Neural progenitor cell (in vitro differentiated cells): ENCODE results near the gene CHRNA1. TPM values are rescaled to one million over a fixed set of nuclear protein-coding genes. Genes with fewer than 3 reads are reported as not detected.

Experiments used
- DNase-seq: peaks from one replicate; pipeline ENCODE4 v3.0.0-alpha.2; 2016; ENCODE audit warnings: low spot score
- H2AFZ ChIP-seq: fragments of 200-600 bp; sonication (generic); replicated peaks from 2 replicates; pipeline ENCODE4 v1.6.1; 2016; ENCODE audit warnings: antibody characterized with exemption
- H3F3A ChIP-seq: fragments of 200-600 bp; sonication (generic); 2 replicates; pipeline ENCODE4 v1.6.1; 2016; ENCODE audit warnings: antibody characterized with exemption, low read depth
- H3K27ac ChIP-seq: fragments of 200-600 bp; sonication (generic); 2 replicates; pipeline ENCODE4 v1.5.1; 2016; ENCODE audit warnings: mild to moderate bottlenecking
- H3K27me3 ChIP-seq: fragments of 200-600 bp; sonication (generic); 2 replicates; pipeline ENCODE4 v1.6.1; 2016; ENCODE audit warnings: mild to moderate bottlenecking, moderate library complexity
- H3K36me3 ChIP-seq: fragments of 200-600 bp; sonication (generic); 2 replicates; pipeline ENCODE4 v1.5.1; 2016
- H3K4me1 ChIP-seq: fragments of 200-600 bp; sonication (generic); 2 replicates; pipeline ENCODE4 v1.6.1; 2016; ENCODE audit warnings: mixed run types
- H3K4me2 ChIP-seq: fragments of 200-600 bp; sonication (generic); 2 replicates; pipeline ENCODE4 v1.6.1; 2016
- H3K4me3 ChIP-seq: fragments of 200-600 bp; sonication (generic); 2 replicates; pipeline ENCODE4 v1.5.1; 2016
- H3K79me2 ChIP-seq: fragments of 200-600 bp; sonication (generic); 2 replicates; pipeline ENCODE4 v1.6.1; 2016; ENCODE audit warnings: low read depth
- H3K9ac ChIP-seq: fragments of 200-600 bp; sonication (generic); 2 replicates; pipeline ENCODE4 v1.6.1; 2016
- H3K9me3 ChIP-seq: fragments of 200-600 bp; sonication (generic); 2 replicates; pipeline ENCODE4 v1.5.1; 2016; ENCODE audit warnings: low read depth
- H4K20me1 ChIP-seq: fragments of 200-600 bp; sonication (generic); 2 replicates; pipeline ENCODE4 v1.6.1; 2016; ENCODE audit warnings: low read depth
- H3K27ac Mint-ChIP-seq: 3 replicates; pipeline ENCODE4 v1.8.0; 2021; ENCODE audit warnings: mixed read lengths
- H3K27me3 Mint-ChIP-seq: 2 replicates; pipeline ENCODE4 v1.8.0; 2022; ENCODE audit warnings: low read depth, mild to moderate bottlenecking, inconsistent platforms, moderate library complexity, mixed read lengths; ENCODE audit not compliant: insufficient read depth
- H3K36me3 Mint-ChIP-seq: 3 replicates; pipeline ENCODE4 v1.8.0; 2021; ENCODE audit warnings: mixed read lengths
- H3K4me1 Mint-ChIP-seq: 3 replicates; pipeline ENCODE4 v1.8.0; 2021; ENCODE audit warnings: mixed read lengths
- H3K4me3 Mint-ChIP-seq: 3 replicates; pipeline ENCODE4 v1.8.0; 2021; ENCODE audit warnings: mild to moderate bottlenecking, moderate library complexity, mixed read lengths
- H3K9me3 Mint-ChIP-seq: 3 replicates; pipeline ENCODE4 v1.8.0; 2020; ENCODE audit warnings: mixed read lengths
- EZH2 ChIP-seq: fragments of 200-600 bp; sonication (generic); IDR thresholded peaks from 2 replicates; pipeline ENCODE4 v1.6.1; 2017; ENCODE audit warnings: antibody characterized with exemption, mild to moderate bottlenecking, moderate library complexity
- EZH2phosphoT487 ChIP-seq: fragments of 200-600 bp; sonication (generic); IDR thresholded peaks from 2 replicates; pipeline ENCODE4 v1.6.1; 2017; ENCODE audit warnings: antibody characterized with exemption
- total RNA-seq: library from RNA; depleted of rRNA; stranded (reverse); fragments of >200 nt; gene quantifications from 2 replicates; pipeline ENCODE4 v1.2.3, GENCODE V29; 2015; ENCODE audit warnings: low replicate concordance
- TF ChIP-seq, protein P1 (sequence below): fragments of 200-600 bp; sonication (generic); IDR thresholded peaks from 2 replicates; pipeline ENCODE4 v1.5.1; 2017; ENCODE audit warnings: antibody characterized with exemption, mild to moderate bottlenecking

The CHRNA1 gene
- total RNA-seq, 1 donor from 2014 or later: 0.11 TPM

DNA sequence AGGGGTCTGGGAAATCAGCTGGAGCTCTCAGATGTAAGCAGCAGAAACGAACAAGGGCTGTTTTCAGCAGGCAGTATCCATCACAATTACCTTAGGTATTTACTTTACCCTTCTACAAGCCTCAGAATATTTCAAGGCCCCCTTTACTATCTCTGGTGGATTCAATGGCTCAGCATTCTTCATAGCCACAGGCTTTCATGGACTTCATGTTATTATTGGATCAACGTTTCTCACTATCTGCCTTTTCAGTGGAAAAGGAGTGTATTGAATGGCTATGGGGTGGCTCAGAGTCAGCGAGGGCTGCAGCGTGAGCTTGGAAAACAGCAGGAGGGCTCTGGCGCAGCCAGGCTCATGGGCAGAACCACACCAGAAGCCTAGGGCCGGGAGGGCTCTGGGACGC lies 16.6 kb upstream of the CHRNA1 start:
- Histone ChIP-seq H3K27me3 (no peaks in the 10 kb centered on the region), H3K79me2 (no peaks in the 10 kb centered on the region), H3K27ac (no peak overlapping the region), H3K9ac (no peak overlapping the region), H3K4me2 (no peak overlapping the region), H4K20me1 (no peaks in the 10 kb centered on the region), H2AFZ (no peak overlapping the region), H3K4me3 (no peak overlapping the region), H3K36me3 (no peaks in the 10 kb centered on the region), H3K9me3 (no peaks in the 10 kb centered on the region), H3F3A (peaks cover 12% of the 10 kb centered on the region), H3K4me1 (peaks cover 37% of the 10 kb centered on the region)
- H3K4me3 Mint-ChIP-seq: no peak overlapping the region
- peaks cover 5% of the 10 kb centered on the region for H3K27me3 Mint-ChIP-seq
- peaks cover 47% of the 10 kb centered on the region for H3K4me1 Mint-ChIP-seq
- DNase-seq: no peak
- H3K9me3 Mint-ChIP-seq: peaks cover 2% of the 10 kb centered on the region
- H3K36me3 Mint-ChIP-seq: no peaks in the 10 kb centered on the region
- TF ChIP-seq, protein P1, sequence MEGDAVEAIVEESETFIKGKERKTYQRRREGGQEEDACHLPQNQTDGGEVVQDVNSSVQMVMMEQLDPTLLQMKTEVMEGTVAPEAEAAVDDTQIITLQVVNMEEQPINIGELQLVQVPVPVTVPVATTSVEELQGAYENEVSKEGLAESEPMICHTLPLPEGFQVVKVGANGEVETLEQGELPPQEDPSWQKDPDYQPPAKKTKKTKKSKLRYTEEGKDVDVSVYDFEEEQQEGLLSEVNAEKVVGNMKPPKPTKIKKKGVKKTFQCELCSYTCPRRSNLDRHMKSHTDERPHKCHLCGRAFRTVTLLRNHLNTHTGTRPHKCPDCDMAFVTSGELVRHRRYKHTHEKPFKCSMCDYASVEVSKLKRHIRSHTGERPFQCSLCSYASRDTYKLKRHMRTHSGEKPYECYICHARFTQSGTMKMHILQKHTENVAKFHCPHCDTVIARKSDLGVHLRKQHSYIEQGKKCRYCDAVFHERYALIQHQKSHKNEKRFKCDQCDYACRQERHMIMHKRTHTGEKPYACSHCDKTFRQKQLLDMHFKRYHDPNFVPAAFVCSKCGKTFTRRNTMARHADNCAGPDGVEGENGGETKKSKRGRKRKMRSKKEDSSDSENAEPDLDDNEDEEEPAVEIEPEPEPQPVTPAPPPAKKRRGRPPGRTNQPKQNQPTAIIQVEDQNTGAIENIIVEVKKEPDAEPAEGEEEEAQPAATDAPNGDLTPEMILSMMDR: no peak
- peak overlapping the region; percentile 25 for H3K27ac Mint-ChIP-seq

DNA sequence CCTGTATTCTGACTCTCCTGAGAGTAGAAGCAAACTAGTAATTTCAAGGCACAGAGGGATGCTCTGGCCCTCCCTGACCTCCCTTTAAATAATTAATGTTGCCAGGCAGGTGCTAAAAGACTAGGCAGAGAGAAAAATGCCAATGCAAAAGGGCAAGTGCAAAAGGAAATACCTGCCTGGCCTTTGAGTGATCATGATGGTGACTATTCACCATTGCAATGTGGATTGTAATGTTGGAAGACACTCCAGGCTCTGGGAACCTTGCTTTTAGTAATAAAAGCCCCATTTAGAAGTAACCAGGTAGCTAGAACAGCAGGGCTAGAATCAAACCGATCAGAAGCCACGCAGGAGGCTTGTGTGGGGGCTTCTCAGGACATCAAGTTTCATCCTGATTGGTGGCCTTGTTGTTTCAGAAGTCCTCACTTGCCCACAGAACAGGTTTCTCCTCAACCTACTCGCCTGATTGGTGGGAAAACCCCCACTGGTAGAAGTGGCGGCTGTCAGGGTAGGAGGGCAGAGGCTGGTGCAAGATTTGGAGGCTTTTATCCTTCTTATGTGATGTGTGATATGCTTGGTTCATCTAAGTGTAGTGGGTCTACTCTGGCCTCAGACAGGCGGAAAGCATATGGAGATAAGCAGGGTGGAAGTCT lies 16.0 kb upstream of the CHRNA1 start:
- Mint-ChIP-seq H3K27me3 (peaks cover 5% of the 10 kb centered on the region), H3K36me3 (no peaks in the 10 kb centered on the region), H3K4me3 (no peak overlapping the region), H3K9me3 (peaks cover 2% of the 10 kb centered on the region), H3K27ac (peak overlapping the region; percentile 25), H3K4me1 (peaks cover 44% of the 10 kb centered on the region)
- Histone ChIP-seq H3K27me3 (no peaks in the 10 kb centered on the region), H3K4me3 (no peak overlapping the region), H3K79me2 (no peaks in the 10 kb centered on the region), H3K9me3 (no peaks in the 10 kb centered on the region), H3K4me2 (no peak overlapping the region), H3K36me3 (no peaks in the 10 kb centered on the region), H3K9ac (no peak overlapping the region), H3F3A (peaks cover 12% of the 10 kb centered on the region), H4K20me1 (no peaks in the 10 kb centered on the region), H3K27ac (no peak overlapping the region), H2AFZ (no peak overlapping the region), H3K4me1 (peaks cover 37% of the 10 kb centered on the region)
- TF ChIP-seq EZH2phosphoT487: no peak
- no peak for DNase-seq

DNA sequence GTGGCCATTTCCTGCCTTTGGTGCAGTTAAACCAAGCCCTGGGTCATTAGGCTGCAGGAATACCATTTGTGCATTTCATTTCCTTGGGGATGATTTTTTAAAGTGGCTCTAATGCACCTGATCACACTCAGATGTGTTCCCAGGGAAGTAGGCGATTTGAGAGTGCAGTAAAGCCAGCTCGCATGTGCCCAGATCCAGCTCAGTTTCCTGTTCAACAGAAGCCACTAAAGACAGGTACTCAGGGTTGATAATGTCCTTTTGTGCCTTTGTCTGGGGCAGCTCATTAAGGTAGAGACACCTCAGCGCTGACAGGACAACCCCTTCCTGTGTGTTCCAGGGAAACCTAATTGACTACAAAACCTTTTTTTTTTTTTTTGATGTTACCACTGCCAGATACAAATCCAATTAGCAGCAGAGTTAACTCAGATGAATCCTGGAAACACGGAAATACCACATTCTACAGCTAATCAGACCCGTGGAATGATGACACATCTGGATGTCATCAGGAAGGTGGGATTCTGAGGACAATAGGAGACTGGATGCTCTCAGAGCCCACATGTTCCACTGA lies 15.2 kb upstream of the CHRNA1 start:
- Mint-ChIP-seq H3K4me3 (no peak overlapping the region), H3K27ac (no peak overlapping the region), H3K27me3 (peaks cover 5% of the 10 kb centered on the region), H3K36me3 (no peaks in the 10 kb centered on the region), H3K4me1 (peaks cover 44% of the 10 kb centered on the region), H3K9me3 (peaks cover 2% of the 10 kb centered on the region)
- Histone ChIP-seq H3K9ac (no peak overlapping the region), H3F3A (peaks cover 13% of the 10 kb centered on the region), H3K79me2 (no peaks in the 10 kb centered on the region), H3K4me3 (no peak overlapping the region), H3K27ac (no peak overlapping the region), H3K36me3 (no peaks in the 10 kb centered on the region), H3K9me3 (no peaks in the 10 kb centered on the region), H3K4me2 (no peak overlapping the region), H4K20me1 (no peaks in the 10 kb centered on the region), H3K27me3 (no peaks in the 10 kb centered on the region), H2AFZ (no peak overlapping the region), H3K4me1 (peaks cover 37% of the 10 kb centered on the region)
- TF ChIP-seq EZH2 (no peak), EZH2phosphoT487 (no peak)
- TF ChIP-seq, protein P1: no peak
- DNase-seq: no peak
